ENCODE results near the gene SGCE.

Gene SGCE

DNA sequence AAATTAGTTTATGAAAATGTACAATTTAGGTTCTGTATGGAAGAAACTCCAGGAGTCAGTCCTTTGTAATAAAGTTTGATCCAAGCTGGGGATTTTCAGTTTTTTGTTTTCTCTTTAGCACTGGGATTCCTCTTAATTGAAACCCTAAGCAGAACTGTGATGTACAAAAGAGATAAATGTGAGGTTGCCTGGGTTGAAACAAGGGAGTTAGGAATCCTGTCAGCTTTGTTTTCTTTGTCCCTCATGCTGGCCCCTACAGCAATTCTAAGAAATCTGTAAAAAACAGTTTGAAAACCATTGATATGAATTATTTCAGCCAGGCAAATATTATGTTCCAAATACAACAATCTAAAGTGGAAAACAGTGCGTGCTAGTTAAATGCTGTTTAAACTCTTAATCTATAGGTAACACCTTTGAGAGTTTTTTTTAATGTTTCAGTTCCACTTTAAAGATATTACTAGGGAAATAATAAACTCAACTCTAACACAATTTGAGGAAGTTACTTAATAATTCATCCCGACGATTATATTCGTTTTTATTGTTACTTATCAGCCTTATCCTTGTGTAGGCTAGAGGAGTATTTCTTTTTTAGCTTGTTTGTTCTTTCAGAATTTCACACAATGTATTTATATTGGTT lies 65.3 kb downstream of the SGCE start:
- no peaks in the 10 kb centered on the region for H3K9me2 ChIP-seq (replicated peaks; ENCODE audit: insufficient read depth, low read length)
- no peak overlapping the region for H2AFZ ChIP-seq (ENCODE audit: low read length)
- H3K27me3 ChIP-seq (replicated peaks; ENCODE audit: insufficient read depth, low read length): no peaks in the 10 kb centered on the region
- H3F3A ChIP-seq (ENCODE audit: insufficient read depth, low read length): no peaks in the 10 kb centered on the region
- H3K9ac ChIP-seq (ENCODE audit: low read length): no peak overlapping the region
- no peaks in the 10 kb centered on the region for H3K79me2 ChIP-seq (ENCODE audit: low read length)
- no peak overlapping the region for H3K4me3 ChIP-seq (ENCODE audit: low read length)
- TF ChIP-seq, protein P1, sequence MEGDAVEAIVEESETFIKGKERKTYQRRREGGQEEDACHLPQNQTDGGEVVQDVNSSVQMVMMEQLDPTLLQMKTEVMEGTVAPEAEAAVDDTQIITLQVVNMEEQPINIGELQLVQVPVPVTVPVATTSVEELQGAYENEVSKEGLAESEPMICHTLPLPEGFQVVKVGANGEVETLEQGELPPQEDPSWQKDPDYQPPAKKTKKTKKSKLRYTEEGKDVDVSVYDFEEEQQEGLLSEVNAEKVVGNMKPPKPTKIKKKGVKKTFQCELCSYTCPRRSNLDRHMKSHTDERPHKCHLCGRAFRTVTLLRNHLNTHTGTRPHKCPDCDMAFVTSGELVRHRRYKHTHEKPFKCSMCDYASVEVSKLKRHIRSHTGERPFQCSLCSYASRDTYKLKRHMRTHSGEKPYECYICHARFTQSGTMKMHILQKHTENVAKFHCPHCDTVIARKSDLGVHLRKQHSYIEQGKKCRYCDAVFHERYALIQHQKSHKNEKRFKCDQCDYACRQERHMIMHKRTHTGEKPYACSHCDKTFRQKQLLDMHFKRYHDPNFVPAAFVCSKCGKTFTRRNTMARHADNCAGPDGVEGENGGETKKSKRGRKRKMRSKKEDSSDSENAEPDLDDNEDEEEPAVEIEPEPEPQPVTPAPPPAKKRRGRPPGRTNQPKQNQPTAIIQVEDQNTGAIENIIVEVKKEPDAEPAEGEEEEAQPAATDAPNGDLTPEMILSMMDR (IDR thresholded peaks at IDR 0.05; ENCODE audit: low read length): no peak
- TF ChIP-seq EZH2 (optimal IDR thresholded peaks at IDR 0.05; ENCODE audit: low read depth, low read length) (no peak), EZH2phosphoT487 (IDR thresholded peaks at IDR 0.05; ENCODE audit: low read length) (no peak)
- no peaks in the 10 kb centered on the region for H3K4me1 ChIP-seq (ENCODE audit: low read length)
- H3K9me3 ChIP-seq (replicated peaks; ENCODE audit: insufficient read depth, low read length): no peaks in the 10 kb centered on the region
- DNase-seq: no peak
- no peaks in the 10 kb centered on the region; the same call in 1 of the 2 replicates for H3K36me3 ChIP-seq (replicated peaks; ENCODE audit: insufficient read depth, low read length)
- H3K27ac ChIP-seq (ENCODE audit: low read length): no peak overlapping the region
- H3K4me2 ChIP-seq (ENCODE audit: low read depth, low read length): no peak overlapping the region
- no peaks in the 10 kb centered on the region for H4K20me1 ChIP-seq (ENCODE audit: insufficient read depth, low read length)

DNA sequence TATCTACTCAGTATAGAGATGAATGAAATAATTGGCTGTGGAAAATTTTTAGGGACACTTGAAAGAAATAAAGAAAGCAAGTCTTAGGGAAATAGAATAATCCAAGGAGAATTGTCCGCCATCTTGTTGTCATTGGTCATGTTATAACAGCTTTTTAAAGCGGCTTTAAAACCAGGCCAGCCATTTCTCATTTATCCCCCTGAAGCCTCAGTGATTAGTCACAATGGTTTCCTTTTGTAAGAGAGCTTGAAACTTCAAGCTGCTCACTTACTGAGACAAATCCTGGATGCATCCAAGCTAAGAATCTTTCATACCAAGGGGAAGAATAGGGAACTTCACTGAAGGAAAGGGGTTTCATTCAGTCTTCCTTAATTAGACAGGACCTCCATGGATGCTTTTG lies 67.9 kb downstream of the SGCE start:
- Histone ChIP-seq H3K9ac (ENCODE audit: low read length) (no peak overlapping the region), H3K4me2 (ENCODE audit: low read depth, low read length) (no peak overlapping the region), H3K9me2 (replicated peaks; ENCODE audit: insufficient read depth, low read length) (no peaks in the 10 kb centered on the region), H4K20me1 (ENCODE audit: insufficient read depth, low read length) (no peaks in the 10 kb centered on the region), H3K9me3 (replicated peaks; ENCODE audit: insufficient read depth, low read length) (no peaks in the 10 kb centered on the region), H3F3A (ENCODE audit: insufficient read depth, low read length) (no peaks in the 10 kb centered on the region), H3K36me3 (replicated peaks; ENCODE audit: insufficient read depth, low read length) (no peaks in the 10 kb centered on the region; the same call in 1 of the 2 replicates), H2AFZ (ENCODE audit: low read length) (no peak overlapping the region), H3K27me3 (replicated peaks; ENCODE audit: insufficient read depth, low read length) (no peaks in the 10 kb centered on the region), H3K79me2 (ENCODE audit: low read length) (no peaks in the 10 kb centered on the region), H3K27ac (ENCODE audit: low read length) (no peak overlapping the region), H3K4me3 (ENCODE audit: low read length) (no peak overlapping the region), H3K4me1 (ENCODE audit: low read length) (no peaks in the 10 kb centered on the region)
- no peak for DNase-seq
- TF ChIP-seq EZH2 (optimal IDR thresholded peaks at IDR 0.05; ENCODE audit: low read depth, low read length): no peak
- TF ChIP-seq, protein P1 (IDR thresholded peaks at IDR 0.05; ENCODE audit: low read length): no peak

DNA sequence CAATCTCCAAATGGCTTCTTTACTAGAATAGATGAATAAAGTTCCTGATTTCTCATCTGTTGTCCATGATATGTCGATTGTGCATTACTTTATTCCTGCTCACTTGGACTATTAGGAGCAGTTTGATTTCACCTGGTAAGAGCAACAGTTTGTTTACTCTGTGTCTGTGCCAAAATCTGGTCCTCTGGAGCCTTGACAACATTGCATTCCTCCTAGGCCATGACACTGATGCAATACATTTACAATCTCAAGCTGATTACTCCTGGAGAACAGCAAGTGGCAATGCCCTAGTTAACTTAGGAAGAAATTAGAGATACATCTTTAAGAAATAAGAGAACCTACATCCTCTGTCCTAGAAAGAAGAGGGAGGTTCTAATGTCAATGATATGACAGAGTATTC lies 71.8 kb downstream of the SGCE start:
- no peaks in the 10 kb centered on the region for H3K4me1 ChIP-seq (ENCODE audit: low read length)
- H3K9me3 ChIP-seq (replicated peaks; ENCODE audit: insufficient read depth, low read length): no peaks in the 10 kb centered on the region
- TF ChIP-seq EZH2 (optimal IDR thresholded peaks at IDR 0.05; ENCODE audit: low read depth, low read length): no peak
- TF ChIP-seq, protein P1 (IDR thresholded peaks at IDR 0.05; ENCODE audit: low read length): no peak
- TF ChIP-seq EZH2phosphoT487 (IDR thresholded peaks at IDR 0.05; ENCODE audit: low read length): no peak
- H3K36me3 ChIP-seq (replicated peaks; ENCODE audit: insufficient read depth, low read length): no peaks in the 10 kb centered on the region
- H2AFZ ChIP-seq (ENCODE audit: low read length): no peak overlapping the region
- no peaks in the 10 kb centered on the region for H3K27me3 ChIP-seq (replicated peaks; ENCODE audit: insufficient read depth, low read length)
- no peak overlapping the region for H3K9ac ChIP-seq (ENCODE audit: low read length)
- H3K4me3 ChIP-seq (ENCODE audit: low read length): no peak overlapping the region
- no peaks in the 10 kb centered on the region for H3K79me2 ChIP-seq (ENCODE audit: low read length)
- no peaks in the 10 kb centered on the region for H3F3A ChIP-seq (ENCODE audit: insufficient read depth, low read length)
- no peaks in the 10 kb centered on the region for H3K9me2 ChIP-seq (replicated peaks; ENCODE audit: insufficient read depth, low read length)
- no peak for DNase-seq
- no peak overlapping the region for H3K4me2 ChIP-seq (ENCODE audit: low read depth, low read length)
- no peaks in the 10 kb centered on the region for H4K20me1 ChIP-seq (ENCODE audit: insufficient read depth, low read length)
- no peak overlapping the region for H3K27ac ChIP-seq (ENCODE audit: low read length)
